ENCODE results near the gene BCAR1. TPM values are rescaled to one million over a fixed set of nuclear protein-coding genes. Genes with fewer than 3 reads are reported as not detected.
"Not testable (repeated sequence)": the region's sequence is repeated elsewhere in the genome, so short reads cannot be mapped to it uniquely, and the experiment has no call there.

Gene BCAR1
- total RNA-seq, 2 donors from 2014 or later, result 46.5 to 65.9 TPM

DNA sequence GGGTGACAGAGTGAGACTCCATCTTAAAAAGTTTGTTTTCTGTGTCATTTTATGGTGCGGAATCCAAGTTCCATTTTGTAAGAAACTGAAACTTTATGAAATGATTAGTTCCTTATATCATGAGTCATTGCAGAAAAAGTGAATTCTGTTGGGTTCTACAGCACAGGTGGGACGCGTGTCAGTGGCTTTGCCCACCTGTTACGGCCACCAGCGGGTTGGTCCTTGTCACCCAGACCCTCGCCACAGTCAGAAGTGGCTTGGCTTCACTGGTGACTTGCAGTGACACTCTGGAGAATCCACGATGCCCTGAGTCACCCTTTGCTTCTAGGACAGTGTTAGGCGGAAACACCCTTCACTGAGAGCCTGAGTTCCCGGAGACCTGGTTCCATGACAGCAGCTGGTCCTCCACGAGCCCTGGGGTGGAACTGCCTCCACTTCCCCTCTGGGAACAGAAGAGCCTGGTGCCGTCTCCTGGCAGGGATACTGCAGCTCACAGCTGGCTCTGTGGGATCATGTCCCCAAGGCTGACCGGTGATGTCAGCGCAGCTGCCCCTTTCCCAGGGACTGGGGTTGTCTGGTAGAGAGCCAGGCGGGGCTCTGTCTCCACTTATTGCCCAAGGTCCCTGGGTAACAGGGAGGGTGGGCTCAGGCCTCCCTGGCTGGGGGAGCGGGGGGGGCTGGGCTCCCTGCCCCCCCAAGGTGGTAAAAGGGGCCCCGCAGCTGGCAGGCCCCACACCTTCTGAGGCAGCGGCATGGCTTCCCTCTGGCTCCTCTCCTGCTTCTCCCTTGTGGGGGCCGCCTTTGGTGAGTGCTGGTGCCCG lies 33.0 kb downstream of the BCAR1 start, which contains the start of gene CTRB1:
CTRB1 (plus strand) TSS at position 733 of the 821 bp plus-strand sequence; CDS start at position 753, 20 bp downstream.
- intact Hi-C loops (cut with DNase I), result no loop called here
- no peak for ATAC-seq
- no peak for DNase-seq

- no peak for DNase-seq
- ATAC-seq, result no peak
- intact Hi-C loops (cut with DNase I), result no loop called here
Observed at GRCh38 chr16:75217389-75217851, 34.0 kb downstream of the BCAR1 start.

- no peak for ATAC-seq
- DNase-seq, result no peak
- intact Hi-C loops (cut with DNase I), result no loop called here
Observed at GRCh38 chr16:75216576-75216975, 34.8 kb downstream of the BCAR1 start.

DNA sequence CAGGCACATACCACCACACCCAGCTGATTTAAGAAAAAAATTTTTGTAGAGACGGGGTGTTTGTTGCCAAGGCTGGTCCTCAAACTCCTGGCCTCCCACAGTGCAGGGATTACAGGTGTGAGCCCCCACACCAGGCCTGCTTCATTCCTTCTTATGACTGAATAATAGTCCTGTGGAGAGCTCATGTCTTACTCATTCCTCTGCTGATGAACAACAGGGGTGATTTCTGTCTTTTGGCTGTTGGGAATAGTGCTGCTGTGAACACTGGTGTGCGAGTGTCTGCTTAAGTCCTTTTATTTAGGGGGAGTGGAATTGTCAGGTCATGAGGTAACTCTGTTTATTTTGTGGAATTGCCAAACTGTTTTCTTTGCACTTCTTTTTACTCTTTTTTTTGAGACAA lies 35.3 kb downstream of the BCAR1 start:
- intact Hi-C loops (cut with DNase I), result no loop called here
- DNase-seq, result no peak
- ATAC-seq, result no peak

- ATAC-seq; DNase-seq; intact Hi-C loops (cut with DNase I): not testable (repeated sequence)
Observed at GRCh38 chr16:75211286-75211685, 40.1 kb downstream of the BCAR1 start.

DNA sequence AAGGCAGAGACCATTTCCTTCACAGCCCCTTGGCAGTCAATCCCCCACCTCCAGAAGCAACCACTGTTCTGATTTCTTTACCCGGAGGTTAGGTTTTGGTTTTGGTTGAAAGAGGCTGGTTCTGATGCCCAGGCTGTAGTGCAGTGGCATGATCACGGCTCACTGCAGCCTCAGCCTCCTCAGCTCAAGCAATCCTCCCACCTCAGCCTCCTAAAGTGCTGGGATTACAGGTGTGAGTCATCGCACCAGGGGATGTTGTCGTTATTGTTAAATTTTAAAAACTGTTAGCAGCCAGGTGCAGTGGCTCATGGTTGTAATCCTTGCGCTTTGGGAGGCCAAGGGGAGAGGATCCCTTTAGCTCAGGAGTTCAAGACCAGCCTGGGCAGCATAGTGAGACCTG lies 41.5 kb downstream of the BCAR1 start:
- intact Hi-C loops (cut with DNase I), result loop anchor here in 1 of 2 donors (10.0 kb wide), 1 partner anchor 195 kb away; no protein-coding TSS in a partner anchor
- no peak for DNase-seq
- ATAC-seq, result no peak

DNA sequence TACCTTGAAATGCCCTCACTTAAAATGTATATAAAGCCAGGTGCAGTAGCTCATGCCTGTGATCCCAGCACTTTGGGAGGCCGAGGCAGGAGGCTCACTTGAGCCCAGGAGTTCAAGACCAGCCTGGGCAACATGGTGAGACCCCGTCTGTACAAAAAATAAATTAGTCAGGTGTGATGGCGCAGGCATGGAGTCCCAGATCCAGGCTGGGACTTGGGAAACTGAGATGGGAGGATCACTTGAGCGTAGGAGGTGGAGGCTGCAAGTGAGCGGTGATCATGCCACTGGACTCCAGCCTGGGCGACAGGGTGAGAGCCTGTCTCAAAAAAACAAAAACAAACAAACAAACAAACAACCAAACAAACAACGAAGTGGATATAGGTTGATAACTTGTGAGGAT lies 41.9 kb downstream of the BCAR1 start:
- intact Hi-C loops (cut with DNase I), result loop anchor here in 1 of 2 donors (10.0 kb wide), 1 partner anchor 195 kb away; no protein-coding TSS in a partner anchor
- DNase-seq, ATAC-seq: not testable (repeated sequence)

GRCh38 chr16:75208861-75209505 lies 42.4 kb downstream of the BCAR1 start:
- peak; percentile 15 for DNase-seq
- ATAC-seq, result no peak
- intact Hi-C loops (cut with DNase I), result loop anchor here in 1 of 2 donors (10.0 kb wide), 1 partner anchor 196 kb away; no protein-coding TSS in a partner anchor

- ATAC-seq, result no peak
- intact Hi-C loops (cut with DNase I), result loop anchor here in 1 of 2 donors (10.0 kb wide), 1 partner anchor 196 kb away; no protein-coding TSS in a partner anchor
- peak; percentile 14 for DNase-seq
Observed at GRCh38 chr16:75208242-75208825, 43.1 kb downstream of the BCAR1 start.

DNA sequence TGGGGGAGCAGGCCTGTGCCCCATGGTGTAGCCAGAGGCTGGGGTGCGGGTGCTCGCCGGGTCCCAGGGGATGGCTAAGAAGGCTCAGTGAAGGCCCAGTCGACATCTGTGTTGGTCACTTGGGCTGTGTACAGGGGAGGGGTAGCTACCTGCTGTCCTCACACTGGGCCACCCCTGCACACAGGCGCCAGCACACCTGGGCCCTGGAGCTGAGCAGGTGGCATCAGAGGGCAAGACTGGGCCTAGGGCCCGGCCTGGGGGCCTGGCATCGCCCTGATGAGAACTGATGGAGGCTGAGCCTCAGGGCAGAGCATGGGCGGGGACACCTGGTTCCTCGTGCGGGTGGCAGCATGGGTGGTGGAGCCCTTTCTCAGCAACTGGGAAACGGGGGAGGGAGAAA lies 43.6 kb downstream of the BCAR1 start:
- DNase-seq (peak; percentile 17), ATAC-seq (no peak)
- intact Hi-C loops (cut with DNase I), result loop anchor here in 1 of 2 donors (2.0 to 10.0 kb wide), 2 partner anchors 17 to 197 kb away; no protein-coding TSS in a partner anchor

DNA sequence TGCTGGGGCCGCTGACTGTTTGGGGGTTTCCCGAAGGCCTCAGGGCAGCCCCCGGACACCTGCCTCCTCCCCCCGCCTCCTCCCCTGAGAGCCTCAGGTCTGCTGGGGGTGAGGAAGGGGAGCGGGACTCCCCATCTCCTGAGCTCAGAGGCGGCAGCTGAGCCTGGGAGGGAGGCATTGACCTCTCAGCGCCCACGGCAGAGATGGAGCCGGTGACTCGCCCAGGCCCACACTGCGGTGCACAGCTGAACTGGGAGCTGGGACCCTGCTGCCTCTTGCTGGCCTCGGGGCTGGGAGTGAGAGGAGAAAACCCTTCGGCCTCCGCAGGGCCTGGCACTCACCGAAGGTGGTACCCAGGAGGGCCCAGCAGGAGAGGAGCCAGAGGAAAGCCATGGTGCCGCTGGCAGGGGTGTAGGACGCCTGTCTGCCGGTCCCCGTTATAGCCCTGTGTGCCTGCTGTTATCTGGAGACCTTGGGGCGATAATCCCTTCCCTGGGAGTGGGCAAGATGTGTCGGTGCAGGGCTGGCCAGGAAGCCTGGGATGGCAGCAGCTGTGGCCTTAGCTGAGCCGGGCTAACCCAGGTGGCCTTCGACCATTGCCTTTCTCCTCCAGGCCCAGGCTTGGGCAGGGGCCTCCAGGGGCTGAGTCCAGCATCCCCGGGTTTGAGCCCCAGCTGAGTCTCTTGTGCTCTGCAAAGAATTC lies 44.5 kb downstream of the BCAR1 start, which contains the start of gene CTRB2:
CTRB2 (minus strand) TSS at position 413 of the 703 bp plus-strand sequence; CDS start at position 393, 20 bp downstream.
- intact Hi-C loops (cut with DNase I), result loop anchor here in 1 of 2 donors (2.0 to 10.0 kb wide), 2 partner anchors 18 to 198 kb away; no protein-coding TSS in a partner anchor
- peak; percentile 18 for DNase-seq

DNA sequence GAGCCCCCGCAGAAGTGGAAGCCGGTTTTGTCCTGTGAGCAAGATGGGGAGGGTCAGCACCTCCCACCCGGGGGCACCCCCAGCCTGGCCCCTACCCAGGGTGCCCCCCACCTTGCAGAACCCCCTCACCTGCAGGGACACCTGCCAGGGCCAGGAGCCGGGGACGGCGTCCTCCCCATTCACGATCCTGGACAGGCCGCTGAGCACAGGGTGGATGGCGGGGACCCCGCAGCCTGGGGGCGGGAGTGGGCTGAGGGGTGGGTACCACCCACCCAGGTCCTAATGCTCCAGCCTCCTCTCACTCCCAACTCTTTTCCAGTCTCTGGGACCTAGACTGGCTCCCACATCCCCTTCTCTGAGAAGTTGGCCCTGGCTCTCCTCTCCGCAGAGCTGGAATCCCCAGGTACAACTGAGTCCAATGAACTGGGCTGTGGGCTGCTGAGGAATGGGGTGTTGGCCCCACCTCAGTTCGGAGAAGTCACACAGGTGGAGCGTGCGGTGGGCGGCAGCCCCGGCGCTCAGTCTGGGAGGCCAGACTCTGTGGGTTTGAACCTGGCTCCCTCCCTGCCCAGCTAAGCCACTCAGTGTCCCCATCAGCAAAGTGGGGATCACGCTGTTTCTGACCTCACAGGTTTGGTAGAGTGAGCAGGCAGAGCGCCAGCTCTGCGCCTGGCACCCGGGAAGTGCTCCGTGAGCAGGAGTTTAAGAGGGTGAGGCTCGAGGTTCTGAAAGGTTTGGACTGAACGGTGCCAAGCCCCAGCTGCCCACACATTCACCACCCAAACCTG lies 45.3 kb downstream of the BCAR1 start:
- peak; percentile 16 to 42 for ATAC-seq
- intact Hi-C loops (cut with DNase I), result loop anchor here in 1 of 2 donors (2.0 to 10.0 kb wide), 2 partner anchors 19 to 199 kb away; no protein-coding TSS in a partner anchor
- peak; percentile 15 for DNase-seq

More for the DNA sequence above, 44.5 kb downstream of the BCAR1 start, which contains the start of gene CTRB2:
- ATAC-seq, result peak; percentile 50

GRCh38 chr16:75205438-75205837 lies 46.0 kb downstream of the BCAR1 start:
- not testable (repeated sequence) for ATAC-seq
- DNase-seq, result peak; percentile 1
- intact Hi-C loops (cut with DNase I), result loop anchor here in 1 of 2 donors (10.0 kb wide), 1 partner anchor 199 kb away; no protein-coding TSS in a partner anchor

DNA sequence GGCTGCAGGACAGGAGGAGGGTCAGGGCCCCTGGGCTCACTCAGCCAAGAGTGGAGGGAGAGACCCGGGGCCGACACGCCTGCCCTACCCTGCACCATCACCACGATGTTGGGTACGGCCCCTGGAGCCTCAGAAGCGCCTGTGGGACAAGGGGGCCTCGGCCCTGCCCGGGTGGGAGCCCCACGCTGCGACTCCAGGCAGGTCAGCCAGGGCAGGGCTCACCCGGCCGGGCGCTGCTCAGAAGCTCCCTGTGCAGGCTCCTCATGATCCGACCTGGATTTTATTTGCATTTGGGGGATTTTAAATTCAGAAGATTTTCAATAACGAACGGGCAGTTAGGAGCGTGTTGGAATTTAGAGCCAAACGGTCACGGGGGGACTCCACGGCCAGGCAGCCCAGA lies 46.5 kb downstream of the BCAR1 start:
- intact Hi-C loops (cut with DNase I), result loop anchor here in 1 of 2 donors (10.0 kb wide), 1 partner anchor 200 kb away; no protein-coding TSS in a partner anchor
- not testable (repeated sequence) for DNase-seq, ATAC-seq

GRCh38 chr16:75204410-75204758 lies 47.0 kb downstream of the BCAR1 start:
- peak; percentile 2 for DNase-seq
- intact Hi-C loops (cut with DNase I), result loop anchor here in 1 of 2 donors (10.0 kb wide), 1 partner anchor 200 kb away; no protein-coding TSS in a partner anchor
- no peak for ATAC-seq

- peak; percentile 8 for DNase-seq
- ATAC-seq, result no peak
- intact Hi-C loops (cut with DNase I), result loop anchor here in 1 of 2 donors (10.0 kb wide), 1 partner anchor 201 kb away; no protein-coding TSS in a partner anchor
Observed at GRCh38 chr16:75203667-75204409, 47.6 kb downstream of the BCAR1 start.

Data from left cardiac atrium (tissue), 4 donors.